Measurements from ENCODE around the gene MT1F. TPM values are rescaled to one million over a fixed set of nuclear protein-coding genes. Genes with fewer than 3 reads are reported as not detected.

MT1F gene
- 1 to 10 TPM; 7.7 to 9.0 TPM for total RNA-seq

DNA sequence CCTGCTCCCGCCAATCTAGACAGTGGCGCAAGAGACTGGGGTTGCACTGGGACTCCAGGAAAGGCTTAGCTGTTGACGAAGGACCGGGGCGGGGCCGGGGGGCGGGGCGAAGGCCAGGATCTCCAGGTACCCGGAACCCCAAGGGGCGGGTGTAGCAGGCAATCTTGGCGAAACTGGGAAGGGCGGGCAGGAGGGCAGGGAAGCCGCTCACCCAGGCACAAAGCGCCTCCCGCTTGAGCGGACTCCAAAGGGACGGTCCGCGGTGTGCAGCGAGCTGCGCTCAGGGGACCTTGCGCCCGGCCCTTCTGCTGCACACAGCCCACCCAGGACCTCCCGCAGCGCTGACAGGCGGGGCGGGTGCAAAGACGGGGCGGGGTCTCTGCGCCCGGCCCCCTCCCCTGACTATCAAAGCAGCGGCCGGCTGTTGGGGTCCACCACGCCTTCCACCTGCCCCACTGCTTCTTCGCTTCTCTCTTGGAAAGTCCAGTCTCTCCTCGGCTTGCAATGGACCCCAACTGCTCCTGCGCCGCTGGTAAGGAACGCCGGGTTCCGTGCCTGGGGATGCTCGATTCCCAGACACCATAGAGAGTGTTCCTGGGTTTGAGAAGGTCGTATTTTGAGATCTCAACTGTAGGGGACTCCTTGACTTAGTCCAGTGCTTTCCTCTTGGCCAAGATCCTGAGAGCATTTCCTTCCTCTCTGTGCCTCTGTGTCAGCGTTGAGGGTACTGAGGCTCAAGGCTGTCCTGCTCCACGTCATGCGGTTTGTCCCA, at the start of gene MT1F:
Gene MT1F (plus strand): TSS at position 405 of the 772 bp plus-strand sequence. CDS start 100 bp downstream, at position 505.
- ChIA-PET CTCF (interaction anchor here (2.8 kb wide), 1 partner anchor 14 kb away, joined by 14 read pairs; no protein-coding TSS in a partner anchor), POLR2A (interaction anchor here (1.0 kb wide), 1 partner anchor 32 kb away, joined by 3 read pairs; the partner anchor contains the start of gene MT1E)
- ATAC-seq = peak; percentile 83
- Mint-ChIP-seq H3K9me3 (no peaks in the 10 kb centered on the region), H3K27ac (peak within 1 kb of the TSS; percentile 82), H3K36me3 (ENCODE audit: low read depth) (peaks cover 3% of the 10 kb centered on the region), H3K4me1 (ENCODE audit: low read depth) (peaks cover 14% of the 10 kb centered on the region), H3K4me3 (peak within 1 kb of the TSS; percentile 92), H3K27me3 (no peaks in the 10 kb centered on the region)
- DNase-seq = peak; percentile 82
- intact Hi-C loops (cut with micrococcal nuclease) = no loop called here
- TF ChIP-seq, protein P1, sequence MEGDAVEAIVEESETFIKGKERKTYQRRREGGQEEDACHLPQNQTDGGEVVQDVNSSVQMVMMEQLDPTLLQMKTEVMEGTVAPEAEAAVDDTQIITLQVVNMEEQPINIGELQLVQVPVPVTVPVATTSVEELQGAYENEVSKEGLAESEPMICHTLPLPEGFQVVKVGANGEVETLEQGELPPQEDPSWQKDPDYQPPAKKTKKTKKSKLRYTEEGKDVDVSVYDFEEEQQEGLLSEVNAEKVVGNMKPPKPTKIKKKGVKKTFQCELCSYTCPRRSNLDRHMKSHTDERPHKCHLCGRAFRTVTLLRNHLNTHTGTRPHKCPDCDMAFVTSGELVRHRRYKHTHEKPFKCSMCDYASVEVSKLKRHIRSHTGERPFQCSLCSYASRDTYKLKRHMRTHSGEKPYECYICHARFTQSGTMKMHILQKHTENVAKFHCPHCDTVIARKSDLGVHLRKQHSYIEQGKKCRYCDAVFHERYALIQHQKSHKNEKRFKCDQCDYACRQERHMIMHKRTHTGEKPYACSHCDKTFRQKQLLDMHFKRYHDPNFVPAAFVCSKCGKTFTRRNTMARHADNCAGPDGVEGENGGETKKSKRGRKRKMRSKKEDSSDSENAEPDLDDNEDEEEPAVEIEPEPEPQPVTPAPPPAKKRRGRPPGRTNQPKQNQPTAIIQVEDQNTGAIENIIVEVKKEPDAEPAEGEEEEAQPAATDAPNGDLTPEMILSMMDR (IDR thresholded peaks at IDR 0.05) = no peak

DNA sequence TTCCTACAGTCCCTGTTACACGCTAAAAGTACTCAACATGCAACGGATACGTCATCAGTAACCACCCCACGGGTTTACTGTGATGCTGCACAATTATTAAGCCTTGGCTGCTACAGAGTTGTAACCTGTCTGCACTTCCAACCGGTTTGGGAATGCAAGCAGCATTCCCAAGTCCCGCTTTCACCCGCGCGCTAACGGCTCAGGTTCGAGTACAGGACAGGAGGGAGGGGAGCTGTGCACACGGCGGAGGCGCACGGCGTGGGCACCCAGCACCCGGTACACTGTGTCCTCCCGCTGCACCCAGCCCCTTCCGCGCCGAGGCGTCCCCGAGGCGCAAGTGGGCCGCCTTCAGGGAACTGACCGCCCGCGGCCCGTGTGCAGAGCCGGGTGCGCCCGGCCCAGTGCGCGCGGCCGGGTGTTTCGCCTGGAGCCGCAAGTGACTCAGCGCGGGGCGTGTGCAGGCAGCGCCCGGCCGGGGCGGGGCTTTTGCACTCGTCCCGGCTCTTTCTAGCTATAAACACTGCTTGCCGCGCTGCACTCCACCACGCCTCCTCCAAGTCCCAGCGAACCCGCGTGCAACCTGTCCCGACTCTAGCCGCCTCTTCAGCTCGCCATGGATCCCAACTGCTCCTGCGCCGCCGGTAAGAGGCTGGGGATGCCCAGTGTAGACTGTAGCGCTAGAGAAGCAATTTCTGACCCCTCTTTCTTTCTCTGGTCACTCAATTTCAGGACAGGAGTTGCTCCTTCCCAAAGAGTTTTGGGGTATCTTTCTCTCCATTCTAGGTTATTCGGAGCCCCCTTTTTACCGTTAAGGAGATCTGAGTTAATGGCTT, 49.5 kb upstream of the MT1F start, which contains the start of gene MT2A:
Gene MT2A (plus strand): TSS at position 542 of the 833 bp plus-strand sequence. CDS start 72 bp downstream, at position 614.
- Mint-ChIP-seq H3K9me3 (no peaks in the 10 kb centered on the region), H3K27ac (peak within 1 kb of the TSS; percentile 94), H3K36me3 (ENCODE audit: low read depth) (peaks cover 2% of the 10 kb centered on the region), H3K4me3 (peak within 1 kb of the TSS; percentile 81), H3K4me1 (ENCODE audit: low read depth) (peaks cover 56% of the 10 kb centered on the region), H3K27me3 (no peaks in the 10 kb centered on the region)
- ChIA-PET CTCF (interaction anchor here (1.3 to 1.7 kb wide), 3 partner anchors 8 to 93 kb away, joined by 4 to 5 read pairs (median 4); partner anchors contain the start of gene MT1E), POLR2A (interaction anchor here (1.0 to 1.9 kb wide), 5 partner anchors 11 to 94 kb away, joined by 3 to 10 read pairs (median 3); partner anchors contain the start of gene MT1X)
- TF ChIP-seq, protein P1 (IDR thresholded peaks at IDR 0.05) = no peak
- DNase-seq (peak; percentile 97), ATAC-seq (peak; percentile 77)
- intact Hi-C loops (cut with micrococcal nuclease) = no loop called here

DNA sequence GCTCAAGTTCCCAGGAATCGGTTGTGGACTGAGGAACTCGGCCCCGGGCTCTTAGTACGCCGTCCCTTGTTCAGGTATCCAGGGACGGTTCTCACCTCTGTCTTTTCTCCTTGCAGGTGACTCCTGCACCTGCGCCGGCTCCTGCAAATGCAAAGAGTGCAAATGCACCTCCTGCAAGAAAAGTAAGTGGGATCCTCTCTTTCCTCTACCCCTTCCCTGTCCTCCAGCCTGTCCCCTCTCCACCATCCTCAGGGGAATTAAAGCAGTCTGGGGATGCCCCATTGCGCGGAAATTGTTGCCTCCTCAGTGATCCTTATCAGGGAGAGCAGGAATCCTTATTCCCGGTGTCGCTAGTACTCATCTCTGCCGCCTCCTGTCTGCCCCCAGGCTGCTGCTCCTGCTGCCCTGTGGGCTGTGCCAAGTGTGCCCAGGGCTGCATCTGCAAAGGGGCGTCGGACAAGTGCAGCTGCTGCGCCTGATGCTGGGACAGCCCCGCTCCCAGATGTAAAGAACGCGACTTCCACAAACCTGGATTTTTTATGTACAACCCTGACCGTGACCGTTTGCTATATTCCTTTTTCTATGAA, 48.8 kb upstream of the MT1F start:
- POLR2A ChIA-PET = interaction anchor here (1.4 to 1.7 kb wide), 3 partner anchors 12 to 100 kb away, joined by 3 to 6 read pairs (median 3); no protein-coding TSS in a partner anchor
- TF ChIP-seq, protein P1 (IDR thresholded peaks at IDR 0.05) = no peak
- Mint-ChIP-seq H3K4me1 (ENCODE audit: low read depth) (peaks cover 64% of the 10 kb centered on the region), H3K36me3 (ENCODE audit: low read depth) (peaks cover 2% of the 10 kb centered on the region), H3K4me3 (peak overlapping the region; percentile 81), H3K9me3 (no peaks in the 10 kb centered on the region), H3K27me3 (no peaks in the 10 kb centered on the region), H3K27ac (peak overlapping the region; percentile 94)
- intact Hi-C loops (cut with micrococcal nuclease) = no loop called here
- CTCF ChIA-PET = interaction anchor here (0.6 to 1.7 kb wide), 5 partner anchors 9 to 93 kb away, joined by 3 to 5 read pairs (median 4); partner anchors contain the start of gene MT1E
- DNase-seq = peak; percentile 33
- ATAC-seq = no peak

DNA sequence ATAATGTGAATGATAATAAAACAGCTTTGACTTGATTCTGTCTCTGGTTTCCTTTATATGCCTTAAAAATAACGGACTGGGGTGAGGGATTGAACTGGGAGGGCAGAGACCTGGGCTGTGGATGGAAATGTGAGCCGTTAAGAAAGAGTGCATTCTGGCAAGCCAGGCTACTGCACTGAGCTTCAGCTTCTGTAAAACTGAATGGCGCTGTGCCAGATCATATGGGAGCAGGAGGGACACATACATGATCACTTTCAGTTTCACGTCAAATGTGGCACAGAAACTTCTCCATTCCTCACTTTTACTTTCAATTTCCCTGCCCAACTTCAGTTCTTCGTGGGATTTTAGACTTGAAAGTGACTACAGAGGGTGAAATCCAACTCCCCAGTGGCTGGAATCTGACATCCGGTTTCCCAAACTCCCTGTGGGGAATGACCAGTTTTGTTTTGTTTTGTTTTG, 48.3 kb upstream of the MT1F start:
- POLR2A ChIA-PET = interaction anchor here (0.7 to 1.8 kb wide), 6 partner anchors 13 to 1379 kb away, joined by 3 to 8 read pairs (median 3); no protein-coding TSS in a partner anchor
- TF ChIP-seq, protein P1 (IDR thresholded peaks at IDR 0.05) = no peak
- H3K36me3 Mint-ChIP-seq (ENCODE audit: low read depth) = peaks cover 2% of the 10 kb centered on the region

More for the DNA sequence above, 48.3 kb upstream of the MT1F start:
- CTCF ChIA-PET = interaction anchor here (0.6 to 1.7 kb wide), 4 partner anchors 16 to 92 kb away, joined by 3 to 5 read pairs (median 4); partner anchors contain the start of gene MT1E
- Mint-ChIP-seq H3K4me3 (peak overlapping the region; percentile 81), H3K4me1 (ENCODE audit: low read depth) (peaks cover 68% of the 10 kb centered on the region), H3K27me3 (no peaks in the 10 kb centered on the region), H3K27ac (peak overlapping the region; percentile 94), H3K9me3 (no peaks in the 10 kb centered on the region)
- DNase-seq = peak; percentile 89
- peak; percentile 22 for ATAC-seq
- intact Hi-C loops (cut with micrococcal nuclease) = no loop called here
